Heart left ventricle (tissue), 16 donors: ENCODE results near the gene ACADSB. TPM values are rescaled to one million over a fixed set of nuclear protein-coding genes. Genes with fewer than 3 reads are reported as not detected.

Source experiments
- ATAC-seq, 4 donors: fragments of 200-7000 bp; cut with Tn5 transposase; one replicate each; pipeline ENCODE4 v1.9.1; 2020 to 2022; ENCODE audit warnings: moderate library complexity in 4 of 4, mild to moderate bottlenecking in 3 of 4, moderate number of reproducible peaks in 1 of 4
- DNase-seq, 5 donors: peaks; one replicate each; pipeline ENCODE4 v3.0.0-alpha.2; 2020
- H3K27ac ChIP-seq, 12 donors: fragments of 200-600 bp; sonication (generic) in 4 of 12; one replicate each; pipeline versions ENCODE4 v1.5.0 to v1.8.0; 2016 to 2022; ENCODE audit warnings: mild to moderate bottlenecking in 2 of 12
- H3K27me3 ChIP-seq, 9 donors: fragments of 200-600 bp; sonication (generic) in 2 of 9; one replicate each; pipeline versions ENCODE4 v1.5.1 to v1.8.0; 2016 to 2022; ENCODE audit warnings: mild to moderate bottlenecking in 3 of 9
- H3K36me3 ChIP-seq, 9 donors: fragments of 200-600 bp; sonication (generic) in 2 of 9; one replicate each; pipeline versions ENCODE4 v1.5.0 to v1.8.0; 2018 to 2022; ENCODE audit warnings: mild to moderate bottlenecking in 2 of 9
- H3K4me1 ChIP-seq, 12 donors: fragments of 200-600 bp; sonication (generic) in 4 of 12; one replicate each; pipeline versions ENCODE4 v1.5.0 to v1.8.0; 2016 to 2022; ENCODE audit warnings: mild to moderate bottlenecking in 3 of 12
- H3K4me3 ChIP-seq, 12 donors: fragments of 200-600 bp; sonication (generic) in 4 of 12; one replicate each; pipeline versions ENCODE4 v1.5.0 to v1.8.0; 2017 to 2022; ENCODE audit warnings: mild to moderate bottlenecking in 9 of 12, moderate library complexity in 4 of 12
- H3K9me3 ChIP-seq, 12 donors: fragments of 200-600 bp; sonication (generic) in 4 of 12; one replicate each; pipeline versions ENCODE4 v1.5.0 to v1.8.0; 2016 to 2022; ENCODE audit warnings: mild to moderate bottlenecking in 1 of 12
- POLR2A ChIP-seq, 2 donors: fragments of 450-650 bp; IDR thresholded peaks; one replicate each; pipeline ENCODE4 v1.6.1; 2017; ENCODE audit warnings: antibody characterized with exemption in 2 of 2, mild to moderate bottlenecking in 2 of 2, moderate library complexity in 2 of 2
- WGBS, 4 donors: extraction: QIAGEN DNeasy Blood & Tissue Kit in 2 of 4; methylation state at CpG; one replicate each; pipeline versions ENCODE4 v1.1.5 to v1.1.7; 2013 to 2018; 5-methylcytosine and 5-hydroxymethylcytosine counted together
- intact Hi-C, 10 donors: fragments of 100-400 bp; cut with DNase I; formaldehyde crosslinking; loops; one replicate each; pipeline versions ENCODE4 v1.11.1 to v1.14.2; 2022
- polyA plus RNA-seq, 2 donors: library from polyadenylated mRNA; stranded (reverse); fragments of 200-250 nt; gene quantifications; one replicate each; pipeline ENCODE4 v1.2.3, GENCODE V29; 2013
- total RNA-seq, 9 donors: library from RNA; depleted of rRNA in 2 of 9; stranded (reverse); fragments of >200 nt in 2 of 9; fragmentation: NEBNext Ultra II Directional in 3 of 9; extraction: Animal tissue kit (Norgen Biotek cat#: 25700) in 3 of 9; gene quantifications; one replicate each; pipeline versions ENCODE4 v1.1.0 to v1.2.4, GENCODE V29; 2016 to 2023
- TF ChIP-seq, protein P1 (sequence below), 12 donors: fragments of 200-600 bp; sonication (generic) in 4 of 12; IDR thresholded peaks; one replicate each; pipeline versions ENCODE4 v1.5.0 to v1.8.0; 2018 to 2022; ENCODE audit warnings: antibody characterized with exemption in 12 of 12, mild to moderate bottlenecking in 5 of 12
- donor health status: ischemic (EF 13 %, LVEDD 7.1; RV severe dilation, severe dysfunction).
- donor health status: healthy with polysubstance abuse.
- donor health status: DM: no; HTN: yes; CAD: no.
- donor health status: DM: no; HTN: no; CAD: no.
- donor health status: ischemic (EF 25% LVEDD 6.9; RV normal size, moderate dysfunction).
- donor health status: ischemic (EF 25% LVEDD 5.7; RV mildly dilated, moderate dysfunction).
- donor health status: healthy.
- donor health status: DM: yes; HTN: yes; CAD: no.
- donor health status: ischemic (EF 35%, LVEDD 5.7; RV mildly dilated, moderate dysfunction).
- donor health status: nonischemic (EF 11% LVEDD 7.7; RV severe dilation, severe dysfunction).
- donor health status: DM: yes; HTN: yes; CAD: no.
- donor health status: PGD.
- donor health status: ischemic (EF 29% LVEDD 5.4; RV normal size, mild dysfunction).
- donor health status: nonischemic (EF 23%, LVEDD 6.1; RV moderate dilation, normal function).

Gene ACADSB
- total and polyA plus RNA-seq, 11 donors = 9.6 to 102 (median 53.4) TPM

DNA sequence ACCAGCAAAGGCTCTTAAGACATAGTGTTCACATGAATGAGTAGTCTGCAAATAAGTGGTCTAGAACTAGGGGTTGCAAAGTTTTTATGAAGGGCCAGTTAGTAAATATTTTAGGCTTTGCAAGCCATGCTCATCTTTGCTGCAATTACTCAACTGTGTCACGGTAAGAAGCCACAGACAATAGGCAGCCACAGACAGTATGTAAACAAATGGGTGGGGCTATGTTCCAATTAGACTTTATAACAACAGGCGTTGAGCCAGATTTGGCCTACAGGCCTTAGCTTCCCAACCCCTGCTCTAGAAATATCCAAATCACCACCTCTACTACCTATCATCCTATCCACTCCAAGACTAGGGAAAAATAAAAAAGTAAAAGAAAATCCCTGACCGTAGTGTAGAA, 9.5 kb upstream of the ACADSB start:
- Histone ChIP-seq H3K36me3 (peaks cover 0 to 43% (median 36%) of the 10 kb centered on the region in 9 donors), H3K27ac (no peak overlapping the region), H3K9me3 (no peaks in the 10 kb centered on the region), H3K4me3 (no peak overlapping the region), H3K27me3 (no peaks in the 10 kb centered on the region), H3K4me1 (peaks cover 0 to 23% (median 10%) of the 10 kb centered on the region in 12 donors)
- DNase-seq (no peak), ATAC-seq (no peak)
- intact Hi-C loops = no loop called here
- no peak for TF ChIP-seq POLR2A (IDR thresholded peaks at IDR 0.05)
- TF ChIP-seq, protein P1, sequence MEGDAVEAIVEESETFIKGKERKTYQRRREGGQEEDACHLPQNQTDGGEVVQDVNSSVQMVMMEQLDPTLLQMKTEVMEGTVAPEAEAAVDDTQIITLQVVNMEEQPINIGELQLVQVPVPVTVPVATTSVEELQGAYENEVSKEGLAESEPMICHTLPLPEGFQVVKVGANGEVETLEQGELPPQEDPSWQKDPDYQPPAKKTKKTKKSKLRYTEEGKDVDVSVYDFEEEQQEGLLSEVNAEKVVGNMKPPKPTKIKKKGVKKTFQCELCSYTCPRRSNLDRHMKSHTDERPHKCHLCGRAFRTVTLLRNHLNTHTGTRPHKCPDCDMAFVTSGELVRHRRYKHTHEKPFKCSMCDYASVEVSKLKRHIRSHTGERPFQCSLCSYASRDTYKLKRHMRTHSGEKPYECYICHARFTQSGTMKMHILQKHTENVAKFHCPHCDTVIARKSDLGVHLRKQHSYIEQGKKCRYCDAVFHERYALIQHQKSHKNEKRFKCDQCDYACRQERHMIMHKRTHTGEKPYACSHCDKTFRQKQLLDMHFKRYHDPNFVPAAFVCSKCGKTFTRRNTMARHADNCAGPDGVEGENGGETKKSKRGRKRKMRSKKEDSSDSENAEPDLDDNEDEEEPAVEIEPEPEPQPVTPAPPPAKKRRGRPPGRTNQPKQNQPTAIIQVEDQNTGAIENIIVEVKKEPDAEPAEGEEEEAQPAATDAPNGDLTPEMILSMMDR (IDR thresholded peaks at IDR 0.05) = no peak
- 59 to 75% (median 68%) methylated on average over 3 of the region's 3 CpGs for WGBS, 4 donors

DNA sequence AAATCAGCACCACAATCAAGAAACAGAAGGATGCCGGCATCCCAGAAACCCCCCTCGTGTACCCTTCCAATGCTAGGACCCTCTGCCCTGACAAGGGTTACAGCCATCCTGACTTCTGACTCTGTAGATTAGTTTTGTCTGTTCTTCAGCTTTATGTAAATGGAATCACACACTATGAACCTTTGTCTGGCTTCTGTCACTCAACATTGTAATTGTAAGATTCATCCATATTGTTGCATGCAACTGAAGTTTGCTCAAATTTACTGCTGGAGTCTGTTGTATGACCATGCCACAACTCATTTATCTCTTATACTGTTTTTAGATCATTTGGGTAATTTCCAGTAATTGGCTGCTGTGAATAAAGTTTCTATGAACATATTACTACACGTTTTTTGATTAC, 8.7 kb upstream of the ACADSB start:
- TF ChIP-seq, protein P1 (IDR thresholded peaks at IDR 0.05) = no peak
- no peak for TF ChIP-seq POLR2A (IDR thresholded peaks at IDR 0.05)
- Histone ChIP-seq H3K27ac (no peak overlapping the region), H3K4me1 (peaks cover 0 to 31% (median 14%) of the 10 kb centered on the region in 12 donors), H3K9me3 (no peaks in the 10 kb centered on the region), H3K27me3 (no peaks in the 10 kb centered on the region), H3K4me3 (no peak overlapping the region), H3K36me3 (peaks cover 0 to 35% (median 28%) of the 10 kb centered on the region in 9 donors)
- DNase-seq (no peak), ATAC-seq (no peak)
- WGBS, 4 donors = 81 to 86% (median 83%) methylated on average over 3 of the region's 3 CpGs
- intact Hi-C loops = loop anchor here in 3 of 10 donors (10.0 kb wide), 1 partner anchor 155 kb away; the partner anchor contains the start of gene BUB3 (in 3 of the 3)

DNA sequence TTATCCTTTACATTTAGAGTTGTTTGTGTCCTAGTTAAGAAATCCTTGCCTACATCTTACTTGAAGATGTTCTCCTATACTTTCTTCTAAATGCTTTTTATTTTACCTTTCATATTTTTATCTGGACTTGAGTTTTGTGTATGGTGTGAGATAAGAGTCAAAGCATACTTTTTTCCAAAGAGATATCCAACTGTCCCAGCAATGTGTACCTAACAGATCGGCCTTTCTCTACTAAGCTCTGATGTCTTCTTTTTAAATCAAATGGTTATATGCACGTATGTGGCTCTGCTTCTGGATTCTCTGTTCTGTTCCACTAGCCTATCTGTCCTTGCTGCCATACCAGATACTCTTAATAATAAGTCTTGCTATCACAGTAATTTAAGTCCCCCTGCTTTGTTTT, 7.4 kb upstream of the ACADSB start:
- peaks cover 0 to 42% (median 19%) of the 10 kb centered on the region in 12 donors for H3K4me1 ChIP-seq
- WGBS, 4 donors = 94 to 99% (median 95%) methylated on average over 2 of the region's 2 CpGs
- no peak overlapping the region for H3K4me3 ChIP-seq
- no peak for ATAC-seq
- DNase-seq = no peak
- H3K36me3 ChIP-seq = peaks cover 0 to 30% (median 15%) of the 10 kb centered on the region in 9 donors
- no peak for TF ChIP-seq POLR2A (IDR thresholded peaks at IDR 0.05)
- TF ChIP-seq, protein P1 (IDR thresholded peaks at IDR 0.05) = no peak
- intact Hi-C loops = loop anchor here in 3 of 10 donors (10.0 kb wide), 1 partner anchor 153 kb away; the partner anchor contains the start of gene BUB3 (in 3 of the 3)
- H3K9me3 ChIP-seq = no peaks in the 10 kb centered on the region
- H3K27me3 ChIP-seq = no peaks in the 10 kb centered on the region
- H3K27ac ChIP-seq = no peak overlapping the region

DNA sequence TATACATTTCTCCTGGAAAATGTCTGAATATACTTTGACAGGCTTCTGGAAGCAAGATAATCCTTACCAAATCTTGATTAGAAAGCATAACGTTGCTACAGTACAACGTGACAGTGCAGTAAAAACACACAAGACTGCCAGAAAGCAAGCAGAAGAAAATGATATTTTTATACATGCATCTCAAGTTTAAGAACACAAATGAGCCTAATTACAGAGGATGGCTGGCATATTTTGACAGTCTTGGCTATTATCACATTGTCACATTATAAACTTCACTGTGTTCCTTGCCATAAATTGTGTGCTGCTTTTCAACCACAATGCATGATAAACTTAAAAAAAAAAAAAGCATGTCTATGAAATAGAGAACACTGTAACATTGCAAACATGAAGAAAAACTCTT, 4.5 kb upstream of the ACADSB start:
- H3K4me1 ChIP-seq = peaks cover 0 to 50% (median 29%) of the 10 kb centered on the region in 12 donors
- intact Hi-C loops = loop anchor here in 3 of 10 donors (10.0 kb wide), 1 partner anchor 151 kb away; the partner anchor contains the start of gene BUB3 (in 3 of the 3)
- H3K27me3 ChIP-seq = no peaks in the 10 kb centered on the region
- H3K27ac ChIP-seq = no peak overlapping the region
- no peak for ATAC-seq
- H3K9me3 ChIP-seq = no peaks in the 10 kb centered on the region
- H3K4me3 ChIP-seq = no peak overlapping the region
- TF ChIP-seq, protein P1 (IDR thresholded peaks at IDR 0.05) = no peak
- TF ChIP-seq POLR2A (IDR thresholded peaks at IDR 0.05) = no peak
- no peak for DNase-seq
- H3K36me3 ChIP-seq = peaks cover 0 to 10% (median 0%) of the 10 kb centered on the region in 9 donors
- WGBS, 4 donors = 27 to 42% (median 36%) methylated on average over 2 of the region's 2 CpGs
